Left lung (tissue), 10 donors: Measurements from ENCODE around the gene CISH. TPM values are rescaled to one million over a fixed set of nuclear protein-coding genes. Genes with fewer than 3 reads are reported as not detected.
A peak's percentile ranks its signal among the peaks of the same experiment; 100 is the strongest.

ENCODE experiments used
- ATAC-seq: fragments of 200-7000 bp; cut with Tn5 transposase; one replicate; pipeline ENCODE4 v1.9.1; 2020; ENCODE audit warnings: moderate library complexity
- DNase-seq, 4 donors: peaks; one replicate each; pipeline ENCODE4 v3.0.0-alpha.2; 2013 to 2020
- H3K27ac ChIP-seq, 2 donors: fragments of 200-600 bp; sonication (generic) in 1 of 2; one replicate each; pipeline versions ENCODE4 v1.5.0 to v1.8.0; 2020 to 2021
- H3K27me3 ChIP-seq, 2 donors: fragments of 200-600 bp; sonication (generic) in 1 of 2; one replicate each; pipeline versions ENCODE4 v1.5.0 to v1.8.0; 2020 to 2021
- H3K36me3 ChIP-seq, 2 donors: fragments of 200-600 bp; sonication (generic) in 1 of 2; one replicate each; pipeline versions ENCODE4 v1.5.0 to v1.8.0; 2020 to 2021
- H3K4me1 ChIP-seq, 2 donors: fragments of 200-600 bp; one replicate each; pipeline ENCODE4 v1.8.0; 2021
- H3K4me3 ChIP-seq, 2 donors: fragments of 200-600 bp; sonication (generic) in 1 of 2; one replicate each; pipeline versions ENCODE4 v1.5.0 to v1.8.0; 2020 to 2021; ENCODE audit warnings: mild to moderate bottlenecking in 1 of 2
- H3K9me3 ChIP-seq, 2 donors: fragments of 200-600 bp; sonication (generic) in 1 of 2; one replicate each; pipeline versions ENCODE4 v1.5.0 to v1.8.0; 2020 to 2021
- CTCF ChIP-seq, 2 donors: fragments of 200-600 bp; sonication (generic) in 1 of 2; IDR thresholded peaks; one replicate each; pipeline versions ENCODE4 v1.5.0 to v1.8.0; 2021; ENCODE audit warnings: antibody characterized with exemption in 2 of 2
- intact Hi-C, 2 donors: fragments of 100-400 bp; cut with DNase I; formaldehyde crosslinking; loops; one replicate each; pipeline versions ENCODE4 v1.11.2 to v1.14.2; 2022
- polyA plus RNA-seq, 6 donors: library from polyadenylated mRNA; unstranded; fragments of 120-200 nt; gene quantifications; one replicate each; pipeline ENCODE4 v1.2.1, GENCODE V29; 2013; ENCODE audit not compliant: insufficient read length in 6 of 6
- total RNA-seq, 2 donors: library from RNA; stranded (reverse); fragmentation: NEBNext Ultra II Directional; extraction: Animal tissue kit (Norgen Biotek cat#: 25700); gene quantifications; one replicate each; pipeline ENCODE4 v1.2.1, GENCODE V29; 2021
- donor health status: DM: no; HTN: yes; CAD: no.
- donor health status: DM: no; HTN: no; CAD: no.

Gene CISH
- total and polyA plus RNA-seq, 8 donors: 20.2 to 55.2 (median 26.5) TPM

- peak overlapping the region in 1 of 2 donors; percentile 73 for H3K4me3 ChIP-seq
- DNase-seq: peak in 1 of 4 donors; percentile 64
- peaks cover 22 to 89% of the 10 kb centered on the region in 2 donors for H3K4me1 ChIP-seq
- intact Hi-C loops: no loop called here
- H3K27ac ChIP-seq: peak overlapping the region; percentile 94 to 98
- no peak for TF ChIP-seq CTCF (IDR thresholded peaks at IDR 0.05)
- H3K27me3 ChIP-seq: no peaks in the 10 kb centered on the region
- H3K9me3 ChIP-seq: no peaks in the 10 kb centered on the region
- no peak for ATAC-seq
- H3K36me3 ChIP-seq: peaks cover 0 to 63% of the 10 kb centered on the region in 2 donors
These were observed 4.1 kb downstream of the CISH start for GRCh38 chr3:50607271-50608091.

- intact Hi-C loops: no loop called here
- Histone ChIP-seq H3K9me3 (no peaks in the 10 kb centered on the region), H3K27me3 (no peaks in the 10 kb centered on the region), H3K4me3 (peak overlapping the region in 1 of 2 donors; percentile 73), H3K36me3 (peaks cover 0 to 63% of the 10 kb centered on the region in 2 donors), H3K4me1 (peaks cover 28 to 93% of the 10 kb centered on the region in 2 donors), H3K27ac (peak overlapping the region; percentile 94 to 98)
- DNase-seq (peak in 1 of 4 donors; percentile 46), ATAC-seq (no peak)
- no peak for TF ChIP-seq CTCF (IDR thresholded peaks at IDR 0.05)
These were observed 5.0 kb downstream of the CISH start for GRCh38 chr3:50606596-50606995.

- peak overlapping the region in 1 of 2 donors; percentile 73 for H3K4me3 ChIP-seq
- intact Hi-C loops: no loop called here
- ATAC-seq (peak; percentile 9), DNase-seq (peak in 1 of 4 donors; percentile 66)
- peak overlapping the region; percentile 94 to 98 for H3K27ac ChIP-seq
- no peaks in the 10 kb centered on the region for H3K9me3 ChIP-seq
- H3K27me3 ChIP-seq: no peaks in the 10 kb centered on the region
- TF ChIP-seq CTCF (IDR thresholded peaks at IDR 0.05): no peak
- peaks cover 0 to 63% of the 10 kb centered on the region in 2 donors for H3K36me3 ChIP-seq
- H3K4me1 ChIP-seq: peaks cover 35 to 100% of the 10 kb centered on the region in 2 donors
These were observed 5.7 kb downstream of the CISH start for GRCh38 chr3:50605901-50606326.

GRCh38 chr3:50604628-50605588 is 6.7 kb downstream of the CISH start:
- Histone ChIP-seq H3K27ac (peak overlapping the region; percentile 94 to 98), H3K9me3 (no peaks in the 10 kb centered on the region), H3K4me3 (peak overlapping the region in 1 of 2 donors; percentile 73), H3K4me1 (peaks cover 45 to 100% of the 10 kb centered on the region in 2 donors), H3K27me3 (no peaks in the 10 kb centered on the region), H3K36me3 (peaks cover 0 to 59% of the 10 kb centered on the region in 2 donors)
- ATAC-seq: no peak
- peak in 1 of 4 donors; percentile 88 for DNase-seq
- no peak for TF ChIP-seq CTCF (IDR thresholded peaks at IDR 0.05)
- intact Hi-C loops: no loop called here
